ENCODE measurements around the gene SOHLH1.

DNA sequence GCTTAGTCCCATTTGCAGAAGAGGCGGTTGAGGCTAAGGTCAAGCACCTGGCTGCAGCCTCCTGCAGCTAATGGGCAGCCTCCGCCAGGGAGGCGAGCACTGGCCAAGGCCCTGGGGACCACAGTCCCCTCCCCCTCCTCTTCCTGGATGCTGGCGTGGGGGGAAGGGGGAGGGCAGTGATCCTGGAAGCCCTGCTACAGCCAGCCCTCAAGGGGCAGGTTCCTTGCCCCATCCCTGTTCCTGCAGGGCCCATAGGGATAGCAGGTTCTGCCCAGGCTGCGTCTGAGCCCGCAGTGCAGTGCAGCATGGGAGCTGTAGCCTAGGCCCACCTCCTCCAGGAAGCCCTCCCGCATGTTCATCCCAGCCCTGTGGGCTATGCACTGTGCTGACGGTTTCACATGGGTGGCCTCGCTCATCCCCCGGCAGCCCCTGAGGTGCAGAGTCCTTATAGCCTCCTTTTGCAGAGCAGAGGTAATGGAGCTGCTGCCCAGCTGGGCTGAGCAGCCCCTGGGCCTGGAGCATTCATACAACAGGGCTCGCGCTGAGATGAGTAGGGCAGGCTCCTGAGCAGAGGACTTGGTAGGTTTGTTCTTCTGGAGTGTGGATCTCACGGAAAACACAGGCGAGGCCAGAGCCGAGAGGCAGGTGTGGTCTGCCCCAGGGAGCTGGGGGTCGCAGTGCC, 38.7 kb upstream of the SOHLH1 start:
- TF ChIP-seq, protein P1, sequence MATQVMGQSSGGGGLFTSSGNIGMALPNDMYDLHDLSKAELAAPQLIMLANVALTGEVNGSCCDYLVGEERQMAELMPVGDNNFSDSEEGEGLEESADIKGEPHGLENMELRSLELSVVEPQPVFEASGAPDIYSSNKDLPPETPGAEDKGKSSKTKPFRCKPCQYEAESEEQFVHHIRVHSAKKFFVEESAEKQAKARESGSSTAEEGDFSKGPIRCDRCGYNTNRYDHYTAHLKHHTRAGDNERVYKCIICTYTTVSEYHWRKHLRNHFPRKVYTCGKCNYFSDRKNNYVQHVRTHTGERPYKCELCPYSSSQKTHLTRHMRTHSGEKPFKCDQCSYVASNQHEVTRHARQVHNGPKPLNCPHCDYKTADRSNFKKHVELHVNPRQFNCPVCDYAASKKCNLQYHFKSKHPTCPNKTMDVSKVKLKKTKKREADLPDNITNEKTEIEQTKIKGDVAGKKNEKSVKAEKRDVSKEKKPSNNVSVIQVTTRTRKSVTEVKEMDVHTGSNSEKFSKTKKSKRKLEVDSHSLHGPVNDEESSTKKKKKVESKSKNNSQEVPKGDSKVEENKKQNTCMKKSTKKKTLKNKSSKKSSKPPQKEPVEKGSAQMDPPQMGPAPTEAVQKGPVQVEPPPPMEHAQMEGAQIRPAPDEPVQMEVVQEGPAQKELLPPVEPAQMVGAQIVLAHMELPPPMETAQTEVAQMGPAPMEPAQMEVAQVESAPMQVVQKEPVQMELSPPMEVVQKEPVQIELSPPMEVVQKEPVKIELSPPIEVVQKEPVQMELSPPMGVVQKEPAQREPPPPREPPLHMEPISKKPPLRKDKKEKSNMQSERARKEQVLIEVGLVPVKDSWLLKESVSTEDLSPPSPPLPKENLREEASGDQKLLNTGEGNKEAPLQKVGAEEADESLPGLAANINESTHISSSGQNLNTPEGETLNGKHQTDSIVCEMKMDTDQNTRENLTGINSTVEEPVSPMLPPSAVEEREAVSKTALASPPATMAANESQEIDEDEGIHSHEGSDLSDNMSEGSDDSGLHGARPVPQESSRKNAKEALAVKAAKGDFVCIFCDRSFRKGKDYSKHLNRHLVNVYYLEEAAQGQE (IDR thresholded peaks at IDR 0.05; ENCODE audit: low read depth): no peak
- no peak for TF ChIP-seq YY1 (IDR thresholded peaks at IDR 0.05; ENCODE audit: low read depth)
- TF ChIP-seq CREB1 (IDR thresholded peaks at IDR 0.05; ENCODE audit: low read depth): no peak
- TF ChIP-seq NFIC (IDR thresholded peaks at IDR 0.05): no peak
- no peak for TF ChIP-seq EP300 (IDR thresholded peaks at IDR 0.05; ENCODE audit: borderline replicate concordance)
- TF ChIP-seq EGR1 (IDR thresholded peaks at IDR 0.05): no peak
